Stimulated activated CD4-positive, alpha-beta T cell treated with anti-CD3 and anti-CD28 coated beads, Interleukin-4, amount 100 ng/mL, for 1 hour (primary cell): Measurements from ENCODE around the gene FIBCD1.

Experiments
- DNase-seq: peaks from one replicate; pipeline ENCODE4 v3.0.0-alpha.2; 2020

FIBCD1 gene

DNA sequence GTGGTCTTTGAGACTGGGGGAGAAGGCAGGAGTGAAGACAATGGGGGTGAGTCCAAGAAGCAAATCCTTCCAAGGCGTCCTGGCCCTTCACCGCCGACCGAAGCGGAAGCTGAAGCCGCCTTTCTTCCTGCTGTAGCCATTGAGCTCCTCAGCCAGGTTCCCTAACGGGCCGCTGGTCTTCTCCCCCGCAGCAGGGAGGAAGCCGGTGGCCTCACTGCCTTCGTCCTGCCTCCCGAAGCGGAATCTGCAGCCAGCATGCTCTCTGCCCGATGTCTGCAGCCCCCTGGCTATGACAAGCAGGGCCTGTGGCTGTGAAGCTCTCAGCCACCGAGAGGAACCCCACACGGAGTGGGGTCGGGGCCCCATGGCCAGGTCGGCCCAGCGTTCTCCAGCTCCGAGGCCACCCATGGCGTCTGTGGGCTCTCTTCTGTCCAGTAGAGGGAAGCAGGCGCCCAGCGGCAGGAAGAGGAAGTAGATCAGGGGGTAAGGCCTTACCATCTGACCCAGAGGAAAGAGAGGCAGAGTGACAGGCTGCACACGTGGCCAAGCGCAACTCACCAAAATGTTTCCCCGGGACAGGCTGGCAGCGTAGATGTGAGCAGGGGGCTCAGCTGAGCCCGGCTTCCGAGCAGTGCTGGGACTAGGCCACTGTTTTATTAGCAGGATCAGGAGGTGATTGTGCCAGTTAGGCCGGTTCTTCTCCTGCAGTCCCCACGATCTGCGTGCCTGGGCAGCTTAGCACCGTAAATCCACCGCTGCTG lies 45.5 kb downstream of the FIBCD1 start:
- no peak for DNase-seq

DNA sequence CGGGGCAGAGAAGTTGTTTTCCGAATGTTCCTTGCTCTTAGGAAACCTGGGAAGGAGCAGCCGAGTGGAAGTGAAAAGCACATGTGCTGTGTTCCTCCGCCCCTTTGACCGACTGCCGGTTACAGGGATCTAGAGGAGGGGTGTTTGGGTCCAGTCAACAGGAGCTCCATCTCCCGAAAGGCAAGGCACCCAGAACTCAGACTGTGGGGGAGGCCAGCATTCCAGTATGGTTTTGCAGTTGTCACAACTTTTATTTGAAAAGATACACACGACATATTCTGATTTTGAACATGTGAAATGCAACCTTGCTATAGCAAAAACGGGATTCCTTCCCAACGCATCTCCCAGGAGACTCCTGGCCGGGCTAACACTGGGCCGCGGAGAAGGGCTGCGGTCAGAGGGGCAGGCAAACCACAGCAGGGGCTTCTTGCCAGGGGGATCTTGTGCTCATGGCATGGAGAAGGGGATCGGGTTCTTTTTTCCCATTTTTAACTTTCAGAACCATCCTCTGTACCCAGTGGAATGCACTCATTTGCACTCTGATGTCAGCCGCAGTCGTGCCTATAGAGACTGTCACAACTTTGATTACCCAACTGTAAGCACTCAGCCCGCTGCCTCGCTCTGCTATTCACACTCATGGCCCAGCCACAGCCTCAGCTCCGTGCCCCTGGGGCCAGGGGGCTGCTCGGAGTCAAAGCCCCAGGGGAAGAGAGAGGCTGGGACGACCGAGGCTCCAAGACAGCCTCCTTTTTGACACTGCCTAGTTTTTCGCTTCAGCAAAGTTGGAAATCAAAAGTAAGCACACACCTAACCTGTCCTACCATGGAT lies 46.4 kb downstream of the FIBCD1 start:
- DNase-seq: no peak

GRCh38 chr9:130891688-130892476 lies 47.2 kb downstream of the FIBCD1 start:
- DNase-seq: no peak

DNA sequence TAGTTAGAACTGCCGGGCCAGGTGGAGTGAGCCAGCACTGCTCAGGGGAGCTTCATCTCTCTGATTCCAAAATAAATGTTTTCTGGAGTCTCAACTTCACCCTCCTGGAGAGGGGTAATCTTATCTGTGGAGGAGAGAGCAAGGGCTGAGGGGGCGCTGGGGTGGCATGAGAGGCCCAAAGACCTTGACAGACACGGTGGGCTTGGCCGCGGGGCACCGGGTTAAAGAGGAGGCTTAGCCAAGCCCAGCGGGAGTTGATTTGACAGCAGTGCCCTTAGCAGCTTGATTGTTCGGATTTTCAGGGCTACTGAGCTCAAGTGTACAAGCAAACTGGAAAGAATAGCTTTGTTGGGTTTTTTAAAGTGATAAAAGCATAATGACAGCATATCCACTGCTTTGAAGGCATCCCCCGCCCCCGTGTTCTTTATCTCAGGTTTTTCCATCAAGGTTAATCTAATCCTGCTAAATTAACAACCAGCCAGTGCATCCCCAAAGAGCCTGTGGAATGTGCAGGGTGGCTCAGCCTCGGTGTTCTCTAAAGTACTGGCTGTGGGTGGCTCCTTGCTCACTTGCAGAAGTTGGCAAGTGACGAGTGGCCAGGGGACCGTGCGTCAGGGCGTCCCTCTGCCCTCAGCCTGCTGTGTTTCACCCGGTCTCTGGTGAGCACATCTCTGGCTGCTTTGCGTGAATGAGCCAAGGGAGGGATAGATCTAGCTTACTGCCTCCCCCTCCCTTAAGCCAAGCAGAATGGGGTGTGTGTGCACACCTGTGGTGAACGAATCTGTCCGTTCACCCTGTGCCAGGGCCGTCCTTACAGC lies 48.0 kb downstream of the FIBCD1 start:
- DNase-seq: no peak

- no peak for DNase-seq
These were observed 48.9 kb downstream of the FIBCD1 start for GRCh38 chr9:130890124-130890523.

GRCh38 chr9:130888146-130888885 lies 50.7 kb downstream of the FIBCD1 start:
- no peak for DNase-seq

GRCh38 chr9:130887494-130888144 lies 51.4 kb downstream of the FIBCD1 start:
- DNase-seq: no peak

GRCh38 chr9:130886981-130887380 lies 52.1 kb downstream of the FIBCD1 start:
- DNase-seq: no peak

DNA sequence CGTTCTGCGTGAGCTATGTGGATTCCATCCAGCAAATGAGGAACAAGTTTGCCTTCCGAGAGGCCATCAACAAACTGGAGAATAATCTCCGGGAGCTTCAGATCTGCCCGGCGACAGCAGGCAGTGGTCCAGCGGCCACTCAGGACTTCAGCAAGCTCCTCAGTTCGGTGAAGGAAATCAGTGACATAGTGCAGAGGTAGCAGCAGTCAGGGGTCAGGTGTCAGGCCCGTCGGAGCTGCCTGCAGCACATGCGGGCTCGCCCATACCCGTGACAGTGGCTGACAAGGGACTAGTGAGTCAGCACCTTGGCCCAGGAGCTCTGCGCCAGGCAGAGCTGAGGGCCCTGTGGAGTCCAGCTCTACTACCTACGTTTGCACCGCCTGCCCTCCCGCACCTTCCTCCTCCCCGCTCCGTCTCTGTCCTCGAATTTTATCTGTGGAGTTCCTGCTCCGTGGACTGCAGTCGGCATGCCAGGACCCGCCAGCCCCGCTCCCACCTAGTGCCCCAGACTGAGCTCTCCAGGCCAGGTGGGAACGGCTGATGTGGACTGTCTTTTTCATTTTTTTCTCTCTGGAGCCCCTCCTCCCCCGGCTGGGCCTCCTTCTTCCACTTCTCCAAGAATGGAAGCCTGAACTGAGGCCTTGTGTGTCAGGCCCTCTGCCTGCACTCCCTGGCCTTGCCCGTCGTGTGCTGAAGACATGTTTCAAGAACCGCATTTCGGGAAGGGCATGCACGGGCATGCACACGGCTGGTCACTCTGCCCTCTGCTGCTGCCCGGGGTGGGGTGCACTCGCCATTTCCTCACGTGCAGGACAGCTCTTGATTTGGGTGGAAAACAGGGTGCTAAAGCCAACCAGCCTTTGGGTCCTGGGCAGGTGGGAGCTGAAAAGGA lies 53.3 kb downstream of the FIBCD1 start:
- no peak for DNase-seq

GRCh38 chr9:130884542-130885483 lies 54.2 kb downstream of the FIBCD1 start:
- no peak for DNase-seq

DNA sequence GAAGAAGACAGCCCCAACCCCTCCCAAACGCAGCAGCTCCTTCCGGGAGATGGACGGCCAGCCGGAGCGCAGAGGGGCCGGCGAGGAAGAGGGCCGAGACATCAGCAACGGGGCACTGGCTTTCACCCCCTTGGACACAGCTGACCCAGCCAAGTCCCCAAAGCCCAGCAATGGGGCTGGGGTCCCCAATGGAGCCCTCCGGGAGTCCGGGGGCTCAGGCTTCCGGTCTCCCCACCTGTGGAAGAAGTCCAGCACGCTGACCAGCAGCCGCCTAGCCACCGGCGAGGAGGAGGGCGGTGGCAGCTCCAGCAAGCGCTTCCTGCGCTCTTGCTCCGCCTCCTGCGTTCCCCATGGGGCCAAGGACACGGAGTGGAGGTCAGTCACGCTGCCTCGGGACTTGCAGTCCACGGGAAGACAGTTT lies 54.9 kb downstream of the FIBCD1 start:
- DNase-seq: no peak

DNA sequence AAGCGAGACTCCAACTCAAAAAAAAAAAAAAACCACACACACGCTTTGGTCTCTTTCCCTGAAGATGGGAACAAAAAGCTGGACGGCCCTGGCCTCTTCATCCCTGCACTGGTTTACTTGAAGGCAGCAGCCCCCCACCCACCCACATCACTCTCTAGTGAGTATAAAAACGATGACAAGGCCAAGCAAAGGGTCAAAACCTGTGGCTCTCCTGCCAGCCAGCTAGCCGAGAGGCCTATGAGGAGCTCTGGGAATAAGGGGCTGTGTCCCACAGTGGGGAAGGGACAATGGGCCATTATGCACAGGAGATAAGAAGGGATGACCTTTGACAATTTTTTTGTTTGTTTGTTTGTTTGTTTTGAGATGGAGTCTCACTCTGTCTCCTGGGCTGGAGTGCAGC lies 55.6 kb downstream of the FIBCD1 start:
- DNase-seq: no peak

DNA sequence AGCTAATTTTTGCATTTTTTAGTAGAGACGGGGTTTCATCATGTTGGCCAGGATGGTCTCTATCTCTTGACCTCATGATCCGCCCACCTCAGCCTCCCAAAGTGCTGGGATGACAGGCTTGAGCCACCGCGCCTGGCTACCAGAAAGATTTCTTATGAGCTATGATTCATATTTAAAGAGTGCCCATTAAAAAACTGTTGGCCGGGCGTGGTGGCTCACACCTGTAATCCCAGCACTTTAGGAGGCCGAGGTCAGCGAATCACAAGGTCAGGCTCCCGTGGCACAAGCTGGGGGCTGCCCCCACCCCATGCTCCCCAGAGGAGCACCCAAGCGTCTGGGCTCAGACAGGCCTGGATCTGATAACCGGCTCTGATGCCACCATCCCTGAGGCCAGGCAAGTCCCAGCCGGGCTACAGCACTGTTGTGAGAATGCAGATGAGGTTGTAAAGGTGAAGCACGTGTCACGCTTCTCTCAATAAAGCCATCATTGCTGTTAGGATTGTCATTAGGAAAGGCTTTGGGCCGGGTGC lies 56.3 kb downstream of the FIBCD1 start:
- DNase-seq: no peak

DNA sequence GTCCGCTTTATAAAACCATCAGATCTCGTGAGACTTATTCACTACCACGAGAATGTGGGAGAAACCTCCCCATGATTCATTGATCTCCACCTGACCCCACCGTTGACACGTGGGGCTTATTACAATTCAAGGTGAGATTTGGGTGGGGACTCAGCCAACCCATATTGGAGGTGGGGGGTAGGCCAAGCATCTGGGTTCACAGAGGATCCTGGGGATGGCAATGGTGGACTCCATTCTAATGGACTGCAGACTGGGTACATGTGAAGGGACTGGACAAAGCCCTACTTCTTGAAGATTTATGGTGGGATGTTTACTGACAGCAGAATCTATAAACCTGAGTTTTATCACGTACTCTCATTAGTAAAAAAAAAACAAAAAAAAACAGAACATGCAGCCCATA lies 57.5 kb downstream of the FIBCD1 start:
- no peak for DNase-seq

GRCh38 chr9:130880599-130881220 lies 58.3 kb downstream of the FIBCD1 start:
- DNase-seq: no peak

DNA sequence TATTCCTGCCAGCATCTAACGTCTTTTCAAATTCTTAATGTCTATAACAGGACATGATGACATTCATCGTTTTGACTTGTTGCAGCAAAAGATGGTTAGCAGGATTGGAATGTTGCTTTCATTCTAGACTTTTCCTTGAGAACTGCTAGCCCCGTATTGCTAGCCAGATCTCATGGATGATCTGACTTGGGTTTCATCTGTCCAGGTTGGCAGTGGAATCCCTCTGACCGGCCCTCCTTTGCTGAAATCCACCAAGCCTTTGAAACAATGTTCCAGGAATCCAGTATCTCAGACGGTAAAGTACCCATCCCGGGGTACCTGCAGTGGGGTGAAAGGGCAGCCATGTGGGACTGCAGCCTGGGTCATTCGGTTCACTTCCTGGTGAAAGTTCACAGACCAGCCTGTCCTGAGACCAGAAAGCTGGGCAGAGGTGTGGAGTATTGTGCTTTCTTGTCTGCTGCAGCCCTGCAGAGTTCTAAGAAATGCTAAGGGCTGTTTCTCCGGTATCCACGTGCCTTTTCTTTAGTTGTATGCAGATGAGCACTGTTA lies 59.1 kb downstream of the FIBCD1 start:
- no peak for DNase-seq

GRCh38 chr9:130878295-130878694 lies 60.8 kb downstream of the FIBCD1 start:
- no peak for DNase-seq

GRCh38 chr9:130877300-130877699 lies 61.7 kb downstream of the FIBCD1 start:
- no peak for DNase-seq
